HTR-8/SVneo (cell line): Measurements from ENCODE around the gene CROCC2.

Experiments used
- DNase-seq: peaks from one replicate; pipeline ENCODE4 v3.0.0; 2011; ENCODE audit warnings: low spot score, mixed read lengths; ENCODE audit not compliant: insufficient read length
- FAIRE-seq: peaks from 2 replicates; lab custom pipeline; 2011; peaks lifted over from hg19 to GRCh38; lab: Jason Lieb, UNC

Gene CROCC2

GRCh38 chr2:241029599-241030332 lies 123.6 kb downstream of the CROCC2 start:
- DNase-seq (no peak), FAIRE-seq (no peak)

- no peak for FAIRE-seq
- no peak for DNase-seq
Observed at GRCh38 chr2:241030333-241030680, 124.2 kb downstream of the CROCC2 start.

- DNase-seq (no peak), FAIRE-seq (no peak)
Observed at GRCh38 chr2:241030883-241031282, 124.7 kb downstream of the CROCC2 start.

- DNase-seq = no peak
- FAIRE-seq = no peak
Observed at GRCh38 chr2:241031436-241032165, 125.5 kb downstream of the CROCC2 start.

GRCh38 chr2:241033336-241033987 lies 127.3 kb downstream of the CROCC2 start:
- FAIRE-seq (no peak), DNase-seq (no peak)

- no peak for DNase-seq
- FAIRE-seq = no peak
Observed at GRCh38 chr2:241033994-241034393, 127.9 kb downstream of the CROCC2 start.

- DNase-seq = no peak
- no peak for FAIRE-seq
Observed at GRCh38 chr2:241034490-241035141, 128.5 kb downstream of the CROCC2 start.

- no peak for DNase-seq
- no peak for FAIRE-seq
Observed at GRCh38 chr2:241035142-241035817, 129.1 kb downstream of the CROCC2 start.

- no peak for FAIRE-seq
- DNase-seq = no peak
Observed at GRCh38 chr2:241035818-241036396, 129.8 kb downstream of the CROCC2 start.

- FAIRE-seq (no peak), DNase-seq (no peak)
Observed at GRCh38 chr2:241036397-241036963, 130.3 kb downstream of the CROCC2 start.

GRCh38 chr2:241036964-241037421 lies 130.9 kb downstream of the CROCC2 start:
- DNase-seq (no peak), FAIRE-seq (no peak)

- no peak for DNase-seq
- no peak for FAIRE-seq
Observed at GRCh38 chr2:241037498-241037897, 131.4 kb downstream of the CROCC2 start.

GRCh38 chr2:241038374-241039180 lies 132.4 kb downstream of the CROCC2 start:
- FAIRE-seq (no peak), DNase-seq (no peak)

- FAIRE-seq = no peak
- no peak for DNase-seq
Observed at GRCh38 chr2:241039416-241039815, 133.3 kb downstream of the CROCC2 start.

GRCh38 chr2:241040081-241040803 lies 134.1 kb downstream of the CROCC2 start:
- DNase-seq (no peak), FAIRE-seq (no peak)

- DNase-seq (no peak), FAIRE-seq (no peak)
Observed at GRCh38 chr2:241041589-241042158, 135.5 kb downstream of the CROCC2 start.
